T-helper 2 cell (primary cell): Measurements from ENCODE around the gene TRPM8.

Experiments used
- DNase-seq, 5 experiments: peaks; one replicate each; pipeline versions ENCODE4 v3.0.0 to v3.0.0-alpha.2; 2012 to 2022

TRPM8 gene

GRCh38 chr2:233976087-233976486 lies 58.9 kb downstream of the TRPM8 start:
- no peak for DNase-seq

- peak in 2 of 5 experiments; percentile 57 to 74 for DNase-seq
These were observed 59.6 kb downstream of the TRPM8 start for GRCh38 chr2:233976690-233977294.

GRCh38 chr2:233977296-233977837 lies 60.2 kb downstream of the TRPM8 start:
- no peak for DNase-seq

GRCh38 chr2:233979748-233980147 lies 62.6 kb downstream of the TRPM8 start:
- no peak for DNase-seq

- DNase-seq = peak in 1 of 5 experiments; percentile 22
These were observed 63.9 kb downstream of the TRPM8 start for GRCh38 chr2:233980955-233981561.

GRCh38 chr2:233981574-233982420 lies 64.6 kb downstream of the TRPM8 start:
- no peak for DNase-seq

- no peak for DNase-seq
These were observed 65.4 kb downstream of the TRPM8 start for GRCh38 chr2:233982421-233983121.

- no peak for DNase-seq
These were observed 66.3 kb downstream of the TRPM8 start for GRCh38 chr2:233983445-233983844.

GRCh38 chr2:233988581-233988980 lies 71.4 kb downstream of the TRPM8 start:
- no peak for DNase-seq

GRCh38 chr2:233989221-233989858 lies 72.2 kb downstream of the TRPM8 start:
- DNase-seq = no peak

- DNase-seq = peak in 3 of 5 experiments; percentile 56 to 95 (median 84)
These were observed 73.2 kb downstream of the TRPM8 start for GRCh38 chr2:233990261-233990798.

- peak in 1 of 5 experiments; percentile 65 for DNase-seq
These were observed 74.0 kb downstream of the TRPM8 start for GRCh38 chr2:233991196-233991595.

- DNase-seq = no peak
These were observed 75.5 kb downstream of the TRPM8 start for GRCh38 chr2:233992513-233993217.

GRCh38 chr2:233993461-233993860 lies 76.3 kb downstream of the TRPM8 start:
- no peak for DNase-seq

GRCh38 chr2:233994151-233994550 lies 77.0 kb downstream of the TRPM8 start:
- DNase-seq = no peak

- no peak for DNase-seq
These were observed 78.8 kb downstream of the TRPM8 start for GRCh38 chr2:233996000-233996399.

- DNase-seq = no peak
These were observed 79.3 kb downstream of the TRPM8 start for GRCh38 chr2:233996461-233996860.

- DNase-seq = no peak
These were observed 80.5 kb downstream of the TRPM8 start for GRCh38 chr2:233997707-233998106.

- no peak for DNase-seq
These were observed 82.0 kb downstream of the TRPM8 start for GRCh38 chr2:233999182-233999581.

- peak in 1 of 5 experiments; percentile 79 for DNase-seq
These were observed 84.4 kb downstream of the TRPM8 start for GRCh38 chr2:234001380-234002160.
